D721Med (cell line): ENCODE data around the gene TBCA.

Experiments
- DNase-seq: peaks from one replicate; pipeline ENCODE4 v3.0.0; 2011; ENCODE audit warnings: low spot score; ENCODE audit not compliant: insufficient read length
- FAIRE-seq: peaks from 2 replicates; lab custom pipeline; 2011; peaks lifted over from hg19 to GRCh38; lab: Jason Lieb, UNC
- CTCF ChIP-seq: IDR thresholded peaks from 2 replicates; pipeline ENCODE4 v1.5.1; 2012; ENCODE audit warnings: mild to moderate bottlenecking, control low read depth; ENCODE audit not compliant: insufficient read depth; ENCODE audit errors: missing control alignments

TBCA gene

DNA sequence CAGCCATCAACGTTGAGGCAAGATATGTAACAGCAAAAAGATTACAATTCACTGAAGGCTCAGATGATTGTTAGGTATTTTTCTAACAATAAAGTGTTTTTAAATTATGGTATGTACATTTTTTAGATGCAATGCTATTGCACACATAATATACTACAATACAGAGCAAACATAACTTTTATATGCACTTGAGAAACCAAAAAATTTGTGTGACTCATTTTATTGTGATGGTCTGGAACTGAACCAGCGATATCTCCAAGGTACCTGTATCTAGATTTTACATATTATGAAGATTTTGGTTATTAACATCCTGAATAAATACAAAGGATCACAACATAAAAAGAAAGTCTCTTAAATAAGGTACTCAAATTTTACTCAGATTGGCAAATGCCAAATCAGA, 41.3 kb downstream of the TBCA start:
- no peak for FAIRE-seq
- no peak for TF ChIP-seq CTCF

GRCh38 chr5:77733130-77733529, 43.0 kb downstream of the TBCA start:
- FAIRE-seq (no peak), DNase-seq (no peak)
- no peak for TF ChIP-seq CTCF

More for the DNA sequence above, 41.3 kb downstream of the TBCA start:
- DNase-seq = no peak

GRCh38 chr5:77727190-77727589, 48.9 kb downstream of the TBCA start:
- DNase-seq (no peak), FAIRE-seq (no peak)
- TF ChIP-seq CTCF = no peak

DNA sequence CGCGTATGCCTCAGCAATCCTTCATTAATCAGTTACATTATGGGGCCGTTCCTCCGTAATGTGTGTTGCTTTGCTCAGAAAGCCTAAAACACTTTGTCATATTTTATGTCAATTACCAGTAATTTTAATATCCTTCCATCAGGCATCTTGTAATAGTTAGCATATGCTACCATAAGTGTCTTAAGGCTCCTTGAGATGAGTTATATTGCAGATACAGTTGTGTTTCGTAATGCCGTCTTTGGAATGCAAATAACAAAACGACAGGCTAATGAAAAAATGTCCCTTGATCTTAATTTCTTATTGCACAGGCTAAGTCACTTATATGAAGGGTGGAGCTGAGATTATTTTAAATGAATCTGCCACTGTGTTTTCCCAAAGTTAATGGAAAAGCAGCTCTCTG, 50.5 kb downstream of the TBCA start:
- no peak for TF ChIP-seq CTCF
- no peak for DNase-seq
- no peak for FAIRE-seq

DNA sequence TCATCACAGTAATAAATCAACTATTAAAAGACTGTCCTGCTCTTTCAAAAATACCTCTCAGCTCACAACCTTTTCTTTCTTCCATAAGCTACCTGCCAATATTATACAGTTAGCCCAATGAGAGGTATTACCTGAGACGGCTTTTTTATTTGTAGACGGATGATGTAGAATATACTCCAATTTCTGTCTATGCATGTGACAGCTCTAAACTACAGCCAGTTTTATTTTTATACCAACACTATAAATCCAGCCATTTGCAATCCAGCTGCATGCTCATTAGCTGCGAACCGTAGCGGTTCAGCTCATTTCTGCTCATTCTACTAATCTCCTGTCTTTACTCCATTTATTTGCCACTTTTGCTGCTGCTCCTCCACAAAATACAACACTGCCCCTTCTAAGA, 51.2 kb downstream of the TBCA start:
- FAIRE-seq = no peak
- no peak for TF ChIP-seq CTCF
- DNase-seq = no peak

DNA sequence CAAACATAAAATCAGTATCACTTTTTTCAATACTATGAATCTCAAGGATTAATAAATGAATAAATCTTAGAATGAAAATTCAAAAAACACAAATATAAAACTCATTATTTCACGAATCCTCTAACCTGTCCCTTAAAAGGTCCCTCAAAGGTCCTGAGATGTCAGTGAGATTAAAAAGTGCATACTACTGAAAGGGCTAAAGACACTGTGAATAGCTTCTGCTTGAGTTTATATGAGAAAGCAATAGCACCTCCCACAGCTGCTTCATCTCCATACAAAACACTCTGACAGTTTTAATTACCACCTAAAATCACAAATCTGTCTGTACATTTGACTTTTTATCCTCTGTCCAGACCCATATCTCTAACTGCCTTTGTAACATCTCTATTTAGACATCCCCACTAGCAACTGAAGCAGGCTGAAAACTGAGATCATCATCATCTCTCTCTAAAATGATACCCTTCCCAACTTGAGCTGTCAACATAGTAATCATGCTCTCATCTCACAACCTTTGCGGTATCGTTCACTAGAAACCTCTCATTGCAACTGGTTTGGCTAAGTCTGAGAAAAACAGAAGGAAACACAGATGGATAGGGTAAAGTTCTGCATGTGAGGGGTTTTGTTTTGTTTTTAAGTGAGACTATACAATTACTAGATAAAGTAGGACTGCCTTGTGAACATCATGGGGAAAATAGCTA, 56.3 kb downstream of the TBCA start:
- FAIRE-seq = no peak
- TF ChIP-seq CTCF = no peak
- no peak for DNase-seq

DNA sequence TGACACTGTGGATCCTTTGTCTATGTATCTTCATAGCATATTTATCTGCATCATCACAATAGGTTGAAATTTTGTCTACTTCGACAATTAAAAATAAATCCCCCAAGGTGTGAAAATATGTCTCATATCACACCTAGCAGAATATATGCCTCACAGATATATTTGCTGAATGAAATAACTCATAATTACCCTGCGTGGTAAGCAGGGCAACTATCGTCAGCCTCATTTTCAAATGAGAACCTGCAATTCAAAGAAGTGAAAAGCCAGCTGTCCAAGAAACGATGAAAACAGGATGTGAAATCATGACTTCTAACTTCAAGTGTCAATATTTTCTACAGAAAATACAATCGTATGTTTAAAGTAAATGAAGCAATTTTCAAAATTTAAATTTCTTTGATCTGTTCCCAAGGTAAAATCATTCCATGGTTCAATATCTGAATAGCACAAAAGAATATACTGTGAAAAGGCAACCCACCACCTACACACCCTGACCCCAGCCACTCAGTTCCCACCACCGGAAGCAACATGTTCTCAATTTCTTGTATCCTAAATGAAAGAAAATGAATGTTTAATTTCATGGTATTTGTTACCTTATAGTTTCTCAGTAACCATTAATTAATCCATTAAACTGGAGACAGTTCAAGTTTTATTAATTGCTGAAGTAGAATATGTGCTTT, 57.1 kb downstream of the TBCA start:
- no peak for FAIRE-seq
- no peak for TF ChIP-seq CTCF
- DNase-seq = no peak
